KMS-11 (cell line): ENCODE data around the gene CD22.

ENCODE experiments used
- H2AFZ ChIP-seq: fragments of 200-600 bp; sonication (generic); 2 replicates; pipeline ENCODE4 v1.6.1; 2016; ENCODE audit warnings: antibody characterized with exemption, mixed run types, low read depth
- H3K27ac ChIP-seq: fragments of 200-600 bp; sonication (generic); 2 replicates; pipeline ENCODE4 v1.6.1; 2016; ENCODE audit warnings: mild to moderate bottlenecking, mixed run types
- H3K27me3 ChIP-seq: fragments of 200-600 bp; sonication (generic); 2 replicates; pipeline ENCODE4 v1.6.1; 2017; ENCODE audit warnings: mild to moderate bottlenecking, low read depth, mixed run types, moderate library complexity; ENCODE audit not compliant: insufficient read depth
- H3K36me3 ChIP-seq: fragments of 200-600 bp; sonication (generic); 2 replicates; pipeline ENCODE4 v1.6.1; 2017; ENCODE audit warnings: mild to moderate bottlenecking, mixed run types; ENCODE audit not compliant: insufficient read depth
- H3K4me1 ChIP-seq: fragments of 200-600 bp; sonication (generic); 2 replicates; pipeline ENCODE4 v1.6.1; 2016; ENCODE audit warnings: mild to moderate bottlenecking, low read depth, mixed run types; ENCODE audit not compliant: poor library complexity, severe bottlenecking
- H3K4me2 ChIP-seq: fragments of 200-600 bp; sonication (generic); 2 replicates; pipeline ENCODE4 v1.7.0; 2016; ENCODE audit warnings: mild to moderate bottlenecking, mixed run types
- H3K4me3 ChIP-seq: fragments of 200-600 bp; sonication (generic); IDR thresholded peaks from 2 replicates; pipeline ENCODE4 v1.6.1; 2017; ENCODE audit warnings: low read depth, low read length, mixed read lengths; ENCODE audit not compliant: insufficient read depth
- H3K79me2 ChIP-seq: fragments of 200-600 bp; sonication (generic); 2 replicates; pipeline ENCODE4 v1.6.1; 2016; ENCODE audit warnings: low read depth, mixed run types; ENCODE audit not compliant: insufficient read depth
- H3K9ac ChIP-seq: fragments of 200-600 bp; sonication (generic); 2 replicates; pipeline ENCODE4 v1.6.1; 2016; ENCODE audit warnings: mild to moderate bottlenecking, mixed run types
- H4K20me1 ChIP-seq: fragments of 200-600 bp; sonication (generic); 2 replicates; pipeline ENCODE4 v1.6.1; 2016; ENCODE audit warnings: mild to moderate bottlenecking, mixed run types; ENCODE audit not compliant: insufficient read depth
- TF ChIP-seq, protein P1 (sequence below): fragments of 200-600 bp; sonication (generic); conservative IDR thresholded peaks from 2 replicates; pipeline ENCODE4 v1.6.1; 2017; ENCODE audit warnings: low read depth, mild to moderate bottlenecking, antibody characterized with exemption, low read length, moderate library complexity, mixed read lengths

Gene CD22

DNA sequence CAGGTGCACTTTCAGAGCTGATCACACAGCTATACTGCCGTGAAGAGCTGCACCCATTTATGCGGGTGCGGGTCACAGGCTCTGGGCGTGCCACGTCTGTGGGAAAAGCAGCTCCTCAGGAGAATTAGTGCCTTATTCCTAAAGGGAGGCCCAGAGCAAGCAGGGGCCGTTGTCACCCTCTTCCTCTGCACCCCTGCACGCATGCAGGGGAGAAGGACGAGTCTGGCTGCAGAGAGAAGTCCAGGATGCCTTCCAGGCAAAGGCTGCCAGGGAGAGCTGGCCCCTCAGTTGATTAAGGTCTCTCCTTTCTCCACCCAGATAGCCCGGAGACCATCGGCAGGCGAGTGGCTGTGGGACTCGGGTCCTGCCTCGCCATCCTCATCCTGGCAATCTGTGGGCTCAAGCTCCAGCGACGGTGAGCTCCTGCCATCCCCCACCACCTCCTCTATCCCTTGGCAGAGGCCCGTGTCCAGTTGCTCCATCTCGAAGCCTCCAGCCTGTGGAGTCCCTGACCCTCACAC is 15.6 kb downstream of the CD22 start:
- TF ChIP-seq, protein P1, sequence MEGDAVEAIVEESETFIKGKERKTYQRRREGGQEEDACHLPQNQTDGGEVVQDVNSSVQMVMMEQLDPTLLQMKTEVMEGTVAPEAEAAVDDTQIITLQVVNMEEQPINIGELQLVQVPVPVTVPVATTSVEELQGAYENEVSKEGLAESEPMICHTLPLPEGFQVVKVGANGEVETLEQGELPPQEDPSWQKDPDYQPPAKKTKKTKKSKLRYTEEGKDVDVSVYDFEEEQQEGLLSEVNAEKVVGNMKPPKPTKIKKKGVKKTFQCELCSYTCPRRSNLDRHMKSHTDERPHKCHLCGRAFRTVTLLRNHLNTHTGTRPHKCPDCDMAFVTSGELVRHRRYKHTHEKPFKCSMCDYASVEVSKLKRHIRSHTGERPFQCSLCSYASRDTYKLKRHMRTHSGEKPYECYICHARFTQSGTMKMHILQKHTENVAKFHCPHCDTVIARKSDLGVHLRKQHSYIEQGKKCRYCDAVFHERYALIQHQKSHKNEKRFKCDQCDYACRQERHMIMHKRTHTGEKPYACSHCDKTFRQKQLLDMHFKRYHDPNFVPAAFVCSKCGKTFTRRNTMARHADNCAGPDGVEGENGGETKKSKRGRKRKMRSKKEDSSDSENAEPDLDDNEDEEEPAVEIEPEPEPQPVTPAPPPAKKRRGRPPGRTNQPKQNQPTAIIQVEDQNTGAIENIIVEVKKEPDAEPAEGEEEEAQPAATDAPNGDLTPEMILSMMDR, result no peak
- H3K79me2 ChIP-seq, result no peaks in the 10 kb centered on the region
- no peak overlapping the region for H3K27ac ChIP-seq
- H3K4me1 ChIP-seq, result no peaks in the 10 kb centered on the region
- H3K9ac ChIP-seq, result no peak overlapping the region
- H3K4me2 ChIP-seq, result no peak overlapping the region
- H3K27me3 ChIP-seq, result peaks cover 74% of the 10 kb centered on the region
- no peaks in the 10 kb centered on the region for H3K36me3 ChIP-seq
- no peaks in the 10 kb centered on the region for H4K20me1 ChIP-seq
- no peak overlapping the region for H3K4me3 ChIP-seq
- H2AFZ ChIP-seq, result no peak overlapping the region

DNA sequence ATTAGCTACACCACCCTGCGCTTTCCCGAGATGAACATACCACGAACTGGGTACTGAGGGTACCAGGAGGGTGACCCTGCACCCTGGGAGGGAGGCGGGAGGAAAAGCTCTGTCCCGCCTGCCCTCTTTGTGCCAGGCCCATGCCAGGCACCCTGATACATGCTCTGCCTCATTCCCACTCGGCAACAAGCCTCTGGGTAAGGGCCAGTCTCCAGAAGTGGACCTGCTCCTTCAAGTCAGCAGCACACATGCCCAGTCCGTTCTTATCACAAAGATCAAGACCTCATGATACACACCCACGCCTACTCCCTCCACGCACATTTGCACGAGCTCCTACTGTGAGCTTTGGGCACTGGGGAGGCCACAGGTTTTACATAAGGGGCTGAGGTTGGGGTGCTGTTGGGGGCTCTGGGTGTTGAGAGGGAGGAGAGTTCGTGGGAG is 16.7 kb downstream of the CD22 start:
- Histone ChIP-seq H3K9ac (no peak overlapping the region), H3K36me3 (no peaks in the 10 kb centered on the region), H3K4me1 (no peaks in the 10 kb centered on the region), H2AFZ (no peak overlapping the region), H3K27ac (no peak overlapping the region), H3K4me3 (no peak overlapping the region), H3K79me2 (no peaks in the 10 kb centered on the region), H3K4me2 (no peak overlapping the region), H3K27me3 (peaks cover 72% of the 10 kb centered on the region), H4K20me1 (no peaks in the 10 kb centered on the region)
- TF ChIP-seq, protein P1, result no peak

DNA sequence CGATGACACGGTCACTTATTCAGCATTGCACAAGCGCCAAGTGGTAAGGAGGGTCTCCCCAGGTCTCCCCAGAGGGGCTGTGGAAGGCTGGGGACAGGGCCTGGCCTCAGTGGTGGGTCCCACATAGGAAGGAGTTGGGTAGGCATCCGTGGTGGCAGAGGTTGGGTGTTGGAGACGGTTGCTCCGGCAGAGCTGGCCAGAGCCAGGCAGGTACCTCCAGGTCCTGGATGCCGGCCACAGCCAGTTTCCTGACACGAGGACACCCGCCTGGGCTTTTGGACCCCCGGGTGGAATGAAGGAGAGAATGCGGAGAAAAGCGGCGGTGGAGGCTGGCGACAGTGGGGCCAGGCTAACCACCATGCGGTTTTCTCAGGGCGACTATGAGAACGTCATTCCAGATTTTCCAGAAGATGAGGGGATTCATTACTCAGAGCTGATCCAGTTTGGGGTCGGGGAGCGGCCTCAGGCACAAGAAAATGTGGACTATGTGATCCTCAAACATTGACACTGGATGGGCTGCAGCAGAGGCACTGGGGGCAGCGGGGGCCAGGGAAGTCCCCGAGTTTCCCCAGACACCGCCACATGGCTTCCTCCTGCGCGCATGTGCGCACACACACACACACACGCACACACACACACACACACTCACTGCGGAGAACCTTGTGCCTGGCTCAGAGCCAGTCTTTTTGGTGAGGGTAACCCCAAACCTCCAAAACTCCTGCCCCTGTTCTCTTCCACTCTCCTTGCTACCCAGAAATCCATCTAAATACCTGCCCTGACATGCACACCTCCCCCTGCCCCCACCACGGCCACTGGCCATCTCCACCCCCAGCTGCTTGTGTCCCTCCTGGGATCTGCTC is 17.4 kb downstream of the CD22 start:
- H3K36me3 ChIP-seq, result no peaks in the 10 kb centered on the region
- H3K9ac ChIP-seq, result no peak overlapping the region
- no peaks in the 10 kb centered on the region for H3K4me1 ChIP-seq
- H3K27ac ChIP-seq, result no peak overlapping the region
- H3K79me2 ChIP-seq, result no peaks in the 10 kb centered on the region
- no peak overlapping the region for H2AFZ ChIP-seq
- TF ChIP-seq, protein P1, result no peak
- no peak overlapping the region for H3K4me3 ChIP-seq
- H3K27me3 ChIP-seq, result peaks cover 69% of the 10 kb centered on the region
- H3K4me2 ChIP-seq, result no peak overlapping the region
- H4K20me1 ChIP-seq, result no peaks in the 10 kb centered on the region

DNA sequence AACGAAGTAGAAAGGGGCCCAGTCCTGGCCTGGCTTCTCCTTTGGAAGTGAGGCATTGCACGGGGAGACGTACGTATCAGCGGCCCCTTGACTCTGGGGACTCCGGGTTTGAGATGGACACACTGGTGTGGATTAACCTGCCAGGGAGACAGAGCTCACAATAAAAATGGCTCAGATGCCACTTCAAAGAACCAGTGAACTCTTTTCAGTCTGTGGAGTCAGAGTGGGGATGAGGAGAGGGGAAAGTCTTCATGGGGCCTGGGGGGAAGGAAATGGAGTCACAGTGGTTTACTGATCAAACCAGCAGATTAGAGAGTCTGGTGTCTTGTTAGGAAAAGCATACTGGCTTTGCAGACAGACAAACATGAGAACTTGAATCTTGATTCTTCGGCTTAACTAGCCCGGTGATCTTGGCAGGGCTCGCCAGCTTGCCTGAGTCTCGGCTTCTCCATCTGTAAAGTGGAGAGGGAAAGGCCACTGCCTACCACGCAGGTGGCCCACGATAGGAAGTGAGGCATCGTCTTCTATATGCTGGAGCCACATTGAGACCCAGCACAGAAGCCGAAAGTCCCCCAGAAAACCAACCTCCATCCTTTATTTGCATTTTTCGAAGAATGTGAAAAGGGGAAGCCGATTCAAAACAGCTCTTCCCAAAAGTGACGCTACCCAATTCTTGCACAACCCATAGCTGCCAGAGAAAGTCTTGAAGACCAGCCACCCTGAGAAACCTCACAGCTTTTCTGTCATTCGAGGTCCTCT is 18.4 kb downstream of the CD22 start, which contains the start of gene FFAR1:
Gene FFAR1, plus strand, starts transcription at position 732 of the 759 bp plus-strand sequence. CDS start 3,650 bp downstream, outside the sequence.
- no peak within 1 kb of the TSS for H3K27ac ChIP-seq
- no peak within 1 kb of the TSS for H2AFZ ChIP-seq
- TF ChIP-seq, protein P1, result no peak
- no peak within 1 kb of the TSS for H3K4me3 ChIP-seq
- peaks cover 71% of the 10 kb centered on the region for H3K27me3 ChIP-seq
- no peaks in the 10 kb centered on the region for H4K20me1 ChIP-seq
- H3K4me1 ChIP-seq, result no peaks in the 10 kb centered on the region
- no peak within 1 kb of the TSS for H3K4me2 ChIP-seq
- H3K36me3 ChIP-seq, result no peaks in the 10 kb centered on the region
- H3K79me2 ChIP-seq, result no peaks in the 10 kb centered on the region
- H3K9ac ChIP-seq, result no peak within 1 kb of the TSS
